HG02763 (cell line): ENCODE results near the gene MAPK10.
A peak's percentile ranks its signal among the peaks of the same experiment; 100 is the strongest.

Source experiments
- ATAC-seq: cut with Tn5 transposase; IDR thresholded peaks from one replicate; pipeline ENCODE4 v1.9.1; 2021; ENCODE audit warnings: mild to moderate bottlenecking, moderate library complexity; ENCODE audit not compliant: unreplicated experiment

MAPK10 gene

DNA sequence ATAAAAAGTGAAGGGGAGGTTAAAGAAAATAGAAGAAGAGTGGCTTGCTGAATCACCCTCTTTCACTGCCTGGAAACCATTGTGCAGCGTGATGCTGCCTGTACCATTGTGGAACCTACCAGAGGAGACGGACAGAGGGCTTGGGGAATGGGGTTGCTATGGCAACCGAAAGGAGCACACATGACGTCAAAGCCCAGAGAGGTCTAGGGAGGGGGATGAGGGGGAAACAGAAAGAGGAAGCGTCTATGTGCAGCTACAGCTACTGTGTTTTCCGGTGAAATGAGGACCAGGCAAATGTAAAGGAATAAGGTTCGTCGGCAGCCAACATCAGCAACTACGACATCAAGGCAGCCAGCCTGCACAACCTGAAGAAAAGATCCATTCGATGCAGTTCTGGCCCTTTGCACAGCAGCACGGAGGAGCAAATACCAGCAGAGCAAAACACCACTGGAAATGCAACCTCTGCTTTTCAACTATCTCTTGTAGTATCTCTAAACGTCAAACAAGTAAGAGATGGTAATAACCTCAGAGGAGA, at the start of gene MAPK10:
TSS of gene MAPK10 (minus strand) at position 110 of the 535 bp plus-strand sequence.
- ATAC-seq = peak; percentile 98

- no peak for ATAC-seq
Measured at GRCh38 chr4:86403575-86403974, 43.7 kb upstream of the MAPK10 start.

DNA sequence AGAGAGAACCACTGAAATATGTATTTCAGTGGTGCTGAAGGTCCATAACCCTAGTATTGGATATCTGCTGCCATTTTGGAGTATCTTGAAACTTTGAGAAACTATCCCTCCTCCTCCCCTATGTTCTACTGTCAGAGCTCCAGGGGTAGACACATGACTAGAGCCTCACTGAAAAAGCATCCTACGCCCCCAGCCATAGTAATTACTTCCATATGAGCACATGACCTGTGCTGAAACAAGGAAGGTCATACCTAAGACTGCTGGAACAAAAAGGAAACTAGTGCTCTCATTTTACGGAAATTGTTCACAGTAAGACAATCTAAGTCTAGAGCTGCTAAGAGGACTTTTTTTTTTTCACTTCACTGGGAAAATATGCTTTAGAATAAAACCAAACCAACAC, 42.0 kb upstream of the MAPK10 start:
- no peak for ATAC-seq

DNA sequence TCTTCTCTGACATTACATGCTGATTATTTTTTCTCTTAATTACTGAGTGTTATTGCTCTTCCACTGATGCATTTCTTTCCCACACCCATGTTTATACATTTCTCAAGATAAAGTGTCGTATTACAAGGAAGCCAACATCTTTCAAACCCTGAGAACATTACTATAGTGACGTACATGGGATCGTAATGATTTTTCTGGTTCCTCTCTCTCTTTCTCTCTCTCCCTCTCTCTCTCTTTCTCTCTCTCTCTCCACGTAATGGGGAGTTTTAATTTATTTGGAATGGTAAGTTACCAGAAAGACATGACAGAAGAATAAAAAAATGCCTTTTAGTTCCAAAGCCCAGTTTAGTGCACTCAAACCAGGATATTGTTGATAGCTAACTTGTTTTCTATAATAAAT, 40.4 kb upstream of the MAPK10 start:
- ATAC-seq = no peak

DNA sequence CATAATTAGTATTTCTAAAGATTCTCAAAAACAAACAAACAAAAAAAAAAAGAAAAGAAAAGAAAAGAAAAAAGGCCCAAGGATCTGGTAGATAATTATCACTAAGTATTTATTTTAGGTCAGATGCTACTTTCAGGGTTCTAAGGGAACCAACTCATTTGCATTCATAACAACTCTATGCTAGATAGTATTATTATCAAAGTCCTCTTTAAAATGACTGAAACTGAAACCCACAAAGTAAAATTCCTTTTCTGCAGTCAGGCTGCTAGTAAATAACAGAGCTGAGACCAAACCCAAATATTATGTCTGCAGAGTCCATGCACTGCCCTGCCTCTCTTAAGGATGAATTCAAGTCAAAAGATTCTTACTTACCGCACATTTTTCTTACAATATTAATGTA, 38.3 kb upstream of the MAPK10 start:
- ATAC-seq = no peak

- ATAC-seq = no peak
Measured at GRCh38 chr4:86393749-86394148, 33.9 kb upstream of the MAPK10 start.

DNA sequence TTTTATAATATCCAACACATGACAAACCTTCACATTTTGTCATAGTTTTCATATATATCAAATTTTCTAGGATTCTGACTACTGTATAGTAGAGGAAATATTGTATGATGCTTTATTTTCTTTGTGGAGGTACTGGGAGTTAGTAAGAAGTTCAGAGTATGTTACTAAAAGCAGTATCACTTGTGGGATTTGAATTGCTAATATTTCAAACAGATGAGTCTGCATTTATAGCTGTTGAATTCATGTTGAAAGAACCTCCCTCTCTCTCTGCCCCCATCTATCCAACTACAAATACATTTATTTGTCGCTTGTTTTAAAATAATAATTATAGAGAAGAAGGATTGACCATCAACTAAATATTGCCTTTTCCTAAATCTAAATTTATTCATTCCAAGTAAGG, 29.8 kb upstream of the MAPK10 start:
- ATAC-seq = no peak

DNA sequence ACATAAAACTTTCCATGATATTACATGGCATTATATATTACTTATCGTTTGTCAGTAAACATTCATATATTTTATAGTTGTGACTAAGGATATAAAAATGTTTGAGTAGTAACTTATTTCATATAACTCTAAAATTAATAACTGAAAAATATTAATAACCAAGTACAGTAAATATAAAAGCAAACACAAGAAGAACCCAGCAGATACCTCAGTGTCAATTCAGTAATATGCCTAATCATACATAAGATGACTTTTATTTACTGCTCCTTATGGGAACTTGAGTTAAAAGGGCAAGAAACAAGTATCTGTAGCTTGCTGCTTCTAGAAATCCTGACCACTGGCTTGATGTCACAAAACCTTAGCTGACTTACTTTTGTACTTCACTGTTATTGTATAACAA, 28.4 kb upstream of the MAPK10 start:
- no peak for ATAC-seq

DNA sequence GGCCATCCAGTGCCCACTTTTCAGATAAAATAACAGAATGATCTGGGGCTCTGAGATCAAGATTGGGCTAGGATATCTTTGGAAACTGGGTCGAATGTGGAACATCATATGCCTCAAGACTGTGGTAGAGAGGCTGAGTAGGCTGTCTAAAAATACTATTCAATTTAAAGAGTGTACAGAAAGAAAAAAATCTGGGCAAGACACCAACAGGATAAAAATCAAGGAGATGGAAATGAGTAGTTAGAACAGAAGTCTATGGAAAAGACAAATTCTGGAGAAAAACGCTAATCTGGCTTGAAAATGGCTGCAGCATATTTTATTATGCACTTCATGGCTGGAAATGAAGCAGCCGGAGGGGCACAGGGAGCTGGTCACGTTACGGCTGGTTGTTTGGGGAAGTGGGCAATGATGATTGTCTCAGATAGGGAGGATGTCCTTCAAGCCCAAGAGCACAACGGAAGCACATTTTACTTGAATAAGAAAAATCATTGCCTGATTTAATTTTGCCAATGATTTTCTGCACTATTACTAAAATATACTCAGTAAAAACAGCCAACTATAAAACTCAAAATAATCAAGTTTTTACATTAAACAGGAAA, 27.1 kb upstream of the MAPK10 start:
- ATAC-seq = no peak

DNA sequence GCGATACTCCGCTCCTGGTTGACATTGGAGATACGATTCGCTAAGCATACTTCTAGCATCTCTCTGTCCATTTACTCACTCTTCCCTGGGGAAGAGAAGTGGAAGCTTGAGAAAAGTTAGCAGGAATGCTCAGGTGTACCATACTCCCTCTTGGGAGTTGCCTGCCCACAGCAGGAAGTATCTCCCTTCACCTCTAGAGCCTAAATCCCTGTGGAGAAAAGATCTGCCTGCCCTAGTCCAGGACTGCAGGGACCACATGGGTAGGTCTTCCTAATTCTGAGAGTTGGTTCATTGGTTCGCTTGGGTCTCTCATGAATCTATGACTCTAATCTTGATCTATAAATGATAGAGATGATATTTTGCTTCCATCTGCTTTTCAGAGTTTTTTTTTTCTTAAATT, 26.3 kb upstream of the MAPK10 start:
- no peak for ATAC-seq

DNA sequence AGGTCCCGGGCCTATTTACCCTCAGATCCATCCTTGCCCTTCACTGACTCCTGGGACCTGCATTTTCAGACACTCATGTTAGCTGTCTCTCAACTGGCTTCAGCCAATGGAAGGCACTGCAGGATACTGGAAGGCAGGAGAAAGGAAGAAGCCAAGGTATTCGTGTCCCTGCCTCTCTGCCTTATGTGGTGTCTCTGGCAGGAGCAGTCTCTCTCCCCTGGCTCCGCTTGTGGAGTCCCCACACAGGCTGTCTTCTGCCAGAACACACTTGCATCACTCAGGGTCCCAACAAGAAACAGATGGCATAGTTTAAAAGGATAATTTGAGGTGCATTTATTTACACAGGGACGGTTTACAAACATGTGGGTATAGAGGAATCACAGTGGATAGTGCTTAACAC, 21.6 kb upstream of the MAPK10 start:
- ATAC-seq = no peak

- ATAC-seq = no peak
Measured at GRCh38 chr4:86380181-86380724, 20.4 kb upstream of the MAPK10 start.

DNA sequence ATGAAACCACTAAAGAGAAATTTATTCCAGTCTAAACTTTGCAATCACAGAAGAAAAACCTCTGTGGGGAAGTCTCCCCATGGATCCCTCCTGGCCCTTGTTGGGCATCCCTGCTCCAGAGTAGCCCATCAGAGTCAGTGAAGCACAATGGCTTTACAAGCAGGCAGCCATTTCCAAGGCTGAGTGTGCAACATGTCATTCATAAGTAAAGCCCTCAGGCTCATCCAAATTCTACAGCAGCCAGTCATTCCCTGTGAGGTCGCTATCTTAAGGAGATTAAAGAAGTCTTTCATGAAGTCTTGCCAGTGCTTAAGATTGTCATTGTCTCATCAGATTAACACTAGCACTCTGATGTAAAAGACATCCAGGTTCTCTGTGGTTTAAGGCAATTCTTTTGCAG, 17.0 kb upstream of the MAPK10 start:
- no peak for ATAC-seq

GRCh38 chr4:86368433-86368832, 8.6 kb upstream of the MAPK10 start:
- no peak for ATAC-seq

DNA sequence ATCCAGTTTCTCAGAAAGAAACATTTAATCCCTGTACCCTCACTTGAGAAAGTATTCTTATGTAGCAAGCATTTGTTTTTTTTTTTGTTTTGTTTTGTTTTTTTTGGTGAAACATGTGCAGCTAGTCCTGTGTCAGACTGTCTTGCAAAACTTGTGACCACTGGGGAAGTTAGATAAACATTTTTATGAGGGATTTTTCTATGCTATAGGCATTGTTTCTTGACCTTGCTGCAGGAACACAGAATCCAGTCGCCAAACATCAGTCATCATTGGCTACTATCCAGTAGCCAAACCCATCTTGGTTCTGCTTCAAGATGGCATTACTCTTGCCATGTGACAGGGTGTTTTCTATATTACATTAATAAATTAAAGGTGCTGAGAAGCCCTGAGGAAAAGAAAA, 7.7 kb upstream of the MAPK10 start:
- ATAC-seq = no peak

GRCh38 chr4:86366920-86367319, 7.1 kb upstream of the MAPK10 start:
- ATAC-seq = no peak

- no peak for ATAC-seq
Measured at GRCh38 chr4:86362510-86362909, 2.7 kb upstream of the MAPK10 start.

- ATAC-seq = no peak
Measured at GRCh38 chr4:86358257-86358656, 1.6 kb downstream of the MAPK10 start.

GRCh38 chr4:86357608-86358007, 2.2 kb downstream of the MAPK10 start:
- ATAC-seq = no peak

GRCh38 chr4:86356425-86357210, 3.2 kb downstream of the MAPK10 start:
- ATAC-seq = no peak

GRCh38 chr4:86354390-86354789, 5.5 kb downstream of the MAPK10 start:
- ATAC-seq = no peak

- no peak for ATAC-seq
Measured at GRCh38 chr4:86346320-86346719, 13.5 kb downstream of the MAPK10 start.
